Measurements from ENCODE around the gene EPHB2.

DNA sequence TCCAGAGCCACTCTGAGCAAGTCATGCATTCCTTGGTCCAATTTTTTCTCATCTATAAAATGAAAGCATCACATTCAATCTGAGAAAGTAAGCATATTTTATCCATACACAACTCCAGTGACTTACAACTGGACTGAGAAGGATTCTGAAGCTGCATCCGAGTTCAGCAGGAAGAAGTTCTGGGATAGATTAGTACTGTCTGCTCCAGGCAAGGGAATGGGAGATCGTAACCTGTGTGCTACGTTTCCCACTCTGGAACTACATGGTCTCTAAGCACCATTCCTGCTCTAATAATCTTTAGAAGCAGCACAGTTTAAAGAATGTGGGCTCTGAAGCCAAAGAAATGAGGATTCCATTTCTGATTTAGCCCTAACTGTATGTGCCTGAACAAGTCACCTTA lies 182.7 kb downstream of the EPHB2 start:
- TF ChIP-seq, protein P1, sequence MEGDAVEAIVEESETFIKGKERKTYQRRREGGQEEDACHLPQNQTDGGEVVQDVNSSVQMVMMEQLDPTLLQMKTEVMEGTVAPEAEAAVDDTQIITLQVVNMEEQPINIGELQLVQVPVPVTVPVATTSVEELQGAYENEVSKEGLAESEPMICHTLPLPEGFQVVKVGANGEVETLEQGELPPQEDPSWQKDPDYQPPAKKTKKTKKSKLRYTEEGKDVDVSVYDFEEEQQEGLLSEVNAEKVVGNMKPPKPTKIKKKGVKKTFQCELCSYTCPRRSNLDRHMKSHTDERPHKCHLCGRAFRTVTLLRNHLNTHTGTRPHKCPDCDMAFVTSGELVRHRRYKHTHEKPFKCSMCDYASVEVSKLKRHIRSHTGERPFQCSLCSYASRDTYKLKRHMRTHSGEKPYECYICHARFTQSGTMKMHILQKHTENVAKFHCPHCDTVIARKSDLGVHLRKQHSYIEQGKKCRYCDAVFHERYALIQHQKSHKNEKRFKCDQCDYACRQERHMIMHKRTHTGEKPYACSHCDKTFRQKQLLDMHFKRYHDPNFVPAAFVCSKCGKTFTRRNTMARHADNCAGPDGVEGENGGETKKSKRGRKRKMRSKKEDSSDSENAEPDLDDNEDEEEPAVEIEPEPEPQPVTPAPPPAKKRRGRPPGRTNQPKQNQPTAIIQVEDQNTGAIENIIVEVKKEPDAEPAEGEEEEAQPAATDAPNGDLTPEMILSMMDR (IDR thresholded peaks at IDR 0.05): no peak
- no peak for TF ChIP-seq POLR2A (IDR thresholded peaks at IDR 0.05)
